Effector CD4-positive, alpha-beta T cell (primary cell): Measurements from ENCODE around the gene UTRN.
A peak's percentile ranks its signal among the peaks of the same experiment; 100 is the strongest.

Experiments
- DNase-seq: peaks from one replicate; pipeline ENCODE4 v3.0.0-alpha.2; 2020
- total RNA-seq: gene quantifications from one replicate; lab custom pipeline; 2026; lab: John Stamatoyannopoulos, UW

UTRN gene
- total RNA-seq: 696 reads per million, percentile 99 among the genes with 10 or more reads in this experiment

GRCh38 chr6:144284783-144285547, at the start of gene UTRN:
Gene UTRN (plus strand): TSS chr6:144285335. CDS start chr6:144291829, 6,494 bp downstream.
- DNase-seq: peak; percentile 9

- DNase-seq: no peak
Measured at GRCh38 chr6:144244688-144245087, 40.4 kb upstream of the UTRN start.

- DNase-seq: no peak
Measured at GRCh38 chr6:144246988-144247387, 38.1 kb upstream of the UTRN start.

- no peak for DNase-seq
Measured at GRCh38 chr6:144248003-144248402, 37.1 kb upstream of the UTRN start.

GRCh38 chr6:144248476-144249301, 36.4 kb upstream of the UTRN start:
- DNase-seq: no peak

- DNase-seq: no peak
Measured at GRCh38 chr6:144250276-144250675, 34.9 kb upstream of the UTRN start.

- DNase-seq: no peak
Measured at GRCh38 chr6:144252259-144252658, 32.9 kb upstream of the UTRN start.

- DNase-seq: no peak
Measured at GRCh38 chr6:144259986-144260385, 25.1 kb upstream of the UTRN start.

- no peak for DNase-seq
Measured at GRCh38 chr6:144262470-144263369, 22.4 kb upstream of the UTRN start.

GRCh38 chr6:144263786-144264185, 21.3 kb upstream of the UTRN start:
- no peak for DNase-seq

GRCh38 chr6:144264270-144265060, 20.7 kb upstream of the UTRN start:
- no peak for DNase-seq

GRCh38 chr6:144265061-144265357, 20.1 kb upstream of the UTRN start:
- DNase-seq: no peak

- DNase-seq: no peak
Measured at GRCh38 chr6:144265390-144265789, 19.7 kb upstream of the UTRN start.

GRCh38 chr6:144266091-144266649, 19.0 kb upstream of the UTRN start:
- no peak for DNase-seq

GRCh38 chr6:144268794-144269349, 16.3 kb upstream of the UTRN start:
- DNase-seq: no peak

GRCh38 chr6:144277174-144277573, 8.0 kb upstream of the UTRN start:
- no peak for DNase-seq

- no peak for DNase-seq
Measured at GRCh38 chr6:144277605-144278227, 7.4 kb upstream of the UTRN start.

GRCh38 chr6:144278659-144279314, 6.3 kb upstream of the UTRN start:
- DNase-seq: no peak

GRCh38 chr6:144279484-144280150, 5.5 kb upstream of the UTRN start:
- DNase-seq: no peak
